SU-DHL-6 (cell line): ENCODE measurements around the gene AHRR.

Experiments
- H2AFZ ChIP-seq: fragments of 200-600 bp; sonication (generic); 2 replicates; pipeline ENCODE4 v1.6.1; 2014; ENCODE audit warnings: low read depth, mild to moderate bottlenecking, moderate library complexity, mixed read lengths, antibody characterized with exemption, low read length; ENCODE audit not compliant: severe bottlenecking
- H3F3A ChIP-seq: fragments of 200-600 bp; shearing (Covaris generic); 2 replicates; pipeline ENCODE4 v1.6.0; 2016; ENCODE audit warnings: antibody characterized with exemption, mild to moderate bottlenecking; ENCODE audit not compliant: insufficient read depth
- H3K27ac ChIP-seq: fragments of 200-600 bp; sonication (generic); 2 replicates; pipeline ENCODE4 v1.5.1; 2016; ENCODE audit warnings: low read depth, mild to moderate bottlenecking, low read length, moderate library complexity, mixed read lengths
- H3K27me3 ChIP-seq: fragments of 200-600 bp; sonication (generic), shearing (Covaris generic); 2 replicates; pipeline ENCODE4 v1.6.0; 2014; ENCODE audit warnings: mild to moderate bottlenecking, low read length
- H3K36me3 ChIP-seq: fragments of 200-600 bp; sonication (generic); 2 replicates; pipeline ENCODE4 v1.6.1; 2014; ENCODE audit warnings: mild to moderate bottlenecking, low read length, mixed read lengths
- H3K4me2 ChIP-seq: fragments of 300-600, 200-600 bp; shearing (Covaris generic), sonication (generic); 2 replicates; pipeline ENCODE4 v1.6.0; 2014; ENCODE audit warnings: low read length, low read depth, mild to moderate bottlenecking; ENCODE audit not compliant: poor library complexity, severe bottlenecking
- H3K4me3 ChIP-seq: fragments of 200-600 bp; sonication (generic); 2 replicates; pipeline ENCODE4 v1.5.1; 2014; ENCODE audit warnings: antibody characterized with exemption, low read length, mild to moderate bottlenecking, mixed read lengths; ENCODE audit not compliant: insufficient read depth, poor library complexity, severe bottlenecking
- H3K79me2 ChIP-seq: fragments of 200-600 bp; sonication (generic); 2 replicates; pipeline ENCODE4 v1.6.1; 2014; ENCODE audit warnings: mild to moderate bottlenecking, low read length, moderate library complexity; ENCODE audit not compliant: insufficient read depth
- H3K9ac ChIP-seq: fragments of 200-600 bp; sonication (generic); 2 replicates; pipeline ENCODE4 v1.7.0; 2014; ENCODE audit warnings: mild to moderate bottlenecking, low read length
- H3K9me2 ChIP-seq: fragments of 200-600 bp; sonication (generic); replicated peaks from 2 replicates; pipeline ENCODE4 v1.6.1; 2014; ENCODE audit warnings: low read length; ENCODE audit not compliant: insufficient read depth
- H3K9me3 ChIP-seq: fragments of 200-600 bp; sonication (generic); 2 replicates; pipeline ENCODE4 v1.6.1; 2014; ENCODE audit warnings: low read length, mixed read lengths; ENCODE audit not compliant: insufficient read depth
- H4K20me1 ChIP-seq: fragments of 200-600 bp; sonication (generic); 2 replicates; pipeline ENCODE4 v1.6.1; 2014; ENCODE audit warnings: low read depth, mild to moderate bottlenecking, antibody characterized with exemption, low read length, moderate library complexity, mixed read lengths
- CTCF ChIP-seq: fragments of 200-600 bp; sonication (generic); IDR thresholded peaks from one replicate; pipeline ENCODE4 v1.5.1; 2017; ENCODE audit warnings: antibody characterized with exemption, mild to moderate bottlenecking, low read length, moderate library complexity; ENCODE audit not compliant: insufficient read depth, poor library complexity, severe bottlenecking
- EZH2phosphoT487 ChIP-seq: fragments of 200-600 bp; sonication (generic), shearing (Covaris generic); conservative IDR thresholded peaks from 2 replicates; pipeline ENCODE4 v1.6.1; 2018; ENCODE audit warnings: mild to moderate bottlenecking, antibody characterized with exemption, low read length, moderate library complexity, mixed read lengths

AHRR gene

GRCh38 chr5:374631-375335 is 53.3 kb downstream of the AHRR start:
- no peak overlapping the region for H2AFZ ChIP-seq
- H3K4me3 ChIP-seq: no peak overlapping the region
- TF ChIP-seq CTCF (no peak), EZH2phosphoT487 (no peak)
- no peak overlapping the region for H3K27ac ChIP-seq
- no peaks in the 10 kb centered on the region for H3K79me2 ChIP-seq
- H3K36me3 ChIP-seq: no peaks in the 10 kb centered on the region
- H3K9me2 ChIP-seq: no peaks in the 10 kb centered on the region
- no peaks in the 10 kb centered on the region for H3K27me3 ChIP-seq
- no peak overlapping the region for H3K9ac ChIP-seq
- H4K20me1 ChIP-seq: no peaks in the 10 kb centered on the region
- H3F3A ChIP-seq: no peaks in the 10 kb centered on the region
- no peak overlapping the region for H3K4me2 ChIP-seq
- no peaks in the 10 kb centered on the region for H3K9me3 ChIP-seq

GRCh38 chr5:375336-375920 is 53.9 kb downstream of the AHRR start:
- H3K4me2 ChIP-seq: no peak overlapping the region
- no peaks in the 10 kb centered on the region for H3K9me3 ChIP-seq
- no peak overlapping the region for H3K27ac ChIP-seq

GRCh38 chr5:375921-376798 is 54.6 kb downstream of the AHRR start:
- TF ChIP-seq CTCF: no peak
- no peak for TF ChIP-seq EZH2phosphoT487
- no peaks in the 10 kb centered on the region for H3K9me3 ChIP-seq
- no peaks in the 10 kb centered on the region for H3K36me3 ChIP-seq
- no peak overlapping the region for H3K4me2 ChIP-seq
- H4K20me1 ChIP-seq: no peaks in the 10 kb centered on the region
- no peak overlapping the region for H3K4me3 ChIP-seq
- H3K9ac ChIP-seq: no peak overlapping the region
- H3K79me2 ChIP-seq: no peaks in the 10 kb centered on the region
- H3K27me3 ChIP-seq: no peaks in the 10 kb centered on the region
- H3F3A ChIP-seq: no peaks in the 10 kb centered on the region
- no peaks in the 10 kb centered on the region for H3K9me2 ChIP-seq
- no peak overlapping the region for H2AFZ ChIP-seq
- H3K27ac ChIP-seq: no peak overlapping the region

More at GRCh38 chr5:375336-375920, 53.9 kb downstream of the AHRR start:
- no peak overlapping the region for H3K4me3 ChIP-seq
- TF ChIP-seq EZH2phosphoT487 (no peak), CTCF (no peak)
- no peak overlapping the region for H3K9ac ChIP-seq
- no peaks in the 10 kb centered on the region for H4K20me1 ChIP-seq
- no peaks in the 10 kb centered on the region for H3K27me3 ChIP-seq
- no peaks in the 10 kb centered on the region for H3K79me2 ChIP-seq
- no peak overlapping the region for H2AFZ ChIP-seq
- H3F3A ChIP-seq: no peaks in the 10 kb centered on the region
- no peaks in the 10 kb centered on the region for H3K9me2 ChIP-seq
- no peaks in the 10 kb centered on the region for H3K36me3 ChIP-seq
